GM21786 (cell line): ENCODE data around the gene CYB561A3.

Experiments used
- ATAC-seq: cut with Tn5 transposase; IDR thresholded peaks from one replicate; pipeline ENCODE4 v1.9.1; 2021; ENCODE audit not compliant: unreplicated experiment

Gene CYB561A3

GRCh38 chr11:61345954-61346843, 15.5 kb downstream of the CYB561A3 start:
- no peak for ATAC-seq

- ATAC-seq = no peak
Measured at GRCh38 chr11:61345170-61345610, 16.5 kb downstream of the CYB561A3 start.

- ATAC-seq = no peak
Measured at GRCh38 chr11:61343792-61344745, 17.6 kb downstream of the CYB561A3 start.

- ATAC-seq = no peak
Measured at GRCh38 chr11:61342207-61342803, 19.4 kb downstream of the CYB561A3 start.

GRCh38 chr11:61341706-61342105, 20.0 kb downstream of the CYB561A3 start:
- no peak for ATAC-seq

DNA sequence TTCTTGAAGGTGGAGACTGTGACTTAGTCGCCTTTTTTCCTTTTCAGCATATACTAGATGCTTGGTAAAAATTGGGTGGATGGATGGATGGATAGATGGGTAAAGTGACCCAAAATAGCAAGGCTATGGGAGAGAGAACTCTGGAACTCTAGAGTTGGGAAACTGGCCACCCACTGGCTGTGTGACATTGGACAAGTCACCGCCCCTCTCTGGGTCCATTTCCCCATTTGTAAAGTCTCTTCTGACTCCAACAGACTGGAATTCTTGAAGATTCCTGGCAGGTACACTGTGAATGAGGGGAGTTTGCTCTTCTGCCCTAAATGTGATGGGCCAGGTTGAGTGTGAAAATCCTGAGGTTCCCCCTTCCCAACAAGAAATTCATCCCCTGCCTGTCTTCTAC, 20.7 kb downstream of the CYB561A3 start:
- ATAC-seq = no peak

- no peak for ATAC-seq
Measured at GRCh38 chr11:61339490-61339878, 22.2 kb downstream of the CYB561A3 start.

DNA sequence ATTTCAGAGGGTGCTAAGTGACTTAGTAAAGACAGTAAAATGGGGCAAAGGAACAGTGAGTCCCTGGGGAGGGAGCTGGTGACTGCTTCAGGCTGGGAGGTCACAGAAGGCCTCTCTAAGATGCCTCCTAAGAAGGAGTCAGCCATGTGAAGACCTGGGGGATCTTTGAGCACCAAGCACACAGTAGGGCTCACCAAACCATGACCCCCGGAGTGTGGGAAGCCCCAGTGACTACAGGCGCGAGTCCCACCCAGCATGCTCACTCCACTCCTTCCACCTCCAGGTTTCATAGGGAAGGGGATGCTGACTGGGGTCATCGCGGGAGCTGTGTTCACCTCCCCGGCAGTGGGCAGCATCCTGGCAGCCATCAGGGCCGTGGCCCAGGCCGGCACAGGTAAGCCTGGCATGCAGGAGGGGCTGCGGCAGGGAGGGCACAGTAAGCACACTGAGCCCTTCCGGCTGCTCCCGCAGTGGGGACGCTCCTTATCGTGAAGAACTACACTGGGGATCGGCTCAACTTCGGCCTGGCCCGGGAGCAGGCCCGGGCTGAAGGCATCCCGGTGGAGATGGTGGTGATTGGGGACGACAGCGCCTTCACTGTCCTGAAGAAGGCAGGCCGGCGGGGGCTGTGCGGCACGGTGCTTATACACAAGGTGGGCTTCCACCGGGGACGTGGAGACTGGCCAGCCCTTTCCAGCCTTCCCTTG, 22.7 kb downstream of the CYB561A3 start:
- no peak for ATAC-seq

GRCh38 chr11:61337706-61338470, 23.8 kb downstream of the CYB561A3 start:
- no peak for ATAC-seq

GRCh38 chr11:61336171-61336935, 25.3 kb downstream of the CYB561A3 start:
- ATAC-seq = peak; percentile 46

DNA sequence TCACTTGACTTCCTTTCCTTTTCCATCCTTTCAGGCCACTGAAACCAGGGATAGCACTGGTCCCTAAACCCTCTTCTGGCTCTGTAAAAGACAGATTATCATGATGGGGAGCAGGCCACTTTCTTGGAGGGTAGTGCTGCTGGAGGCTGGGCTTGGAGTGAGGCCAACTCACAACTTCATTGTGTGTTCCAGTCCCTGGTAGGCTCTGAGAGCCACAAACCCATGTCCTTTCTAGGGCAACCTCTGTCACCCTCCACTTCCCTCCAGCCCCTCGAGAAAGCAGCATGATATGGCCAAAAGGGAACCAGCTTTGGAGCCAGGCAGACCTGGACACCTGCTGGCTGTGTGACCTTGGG, 26.3 kb downstream of the CYB561A3 start:
- ATAC-seq = no peak

DNA sequence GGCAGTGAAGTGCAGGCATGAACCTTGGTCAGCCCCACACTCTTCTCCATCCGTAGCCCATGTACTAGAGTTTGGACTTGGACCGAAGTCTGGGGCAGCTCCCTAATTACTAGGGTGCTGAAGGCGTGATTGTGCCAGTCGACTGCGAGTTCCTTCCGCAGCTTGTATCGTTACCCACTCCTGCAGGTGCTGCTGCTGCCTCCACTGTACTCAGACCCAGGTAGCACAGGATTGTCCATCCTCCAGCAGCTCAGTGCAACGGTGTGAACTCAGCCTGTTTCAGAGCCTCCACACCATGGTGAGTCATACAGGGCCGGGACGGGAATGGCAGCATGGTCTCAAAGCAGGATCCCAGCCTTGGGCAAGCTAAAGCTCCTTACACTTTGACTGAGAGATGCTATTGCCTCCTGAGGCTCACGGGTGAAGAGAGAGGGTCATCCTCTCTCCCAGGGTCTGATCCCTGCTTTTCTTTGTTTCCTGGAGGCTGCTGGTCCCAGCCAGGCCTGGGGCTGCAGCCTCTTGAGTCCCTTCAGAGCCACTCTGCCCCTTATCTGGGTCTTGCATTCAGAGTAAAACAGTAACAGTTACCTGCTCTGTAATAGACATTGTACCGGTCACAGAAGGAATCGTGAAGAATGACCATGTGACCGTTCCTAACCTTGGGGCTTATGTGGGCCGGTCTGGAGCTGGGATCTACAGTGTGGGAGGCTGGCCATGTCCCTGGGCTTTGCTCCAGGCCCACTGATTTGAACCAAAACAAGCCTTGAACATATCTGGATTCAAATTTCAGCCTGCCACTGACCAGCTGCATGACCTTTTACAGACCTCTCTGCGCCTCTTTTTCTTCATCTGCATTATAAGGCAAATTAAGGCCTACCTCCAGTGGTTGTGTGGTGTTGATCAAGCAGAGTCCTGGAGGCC, 27.0 kb downstream of the CYB561A3 start:
- ATAC-seq = no peak

GRCh38 chr11:61333550-61334433, 27.9 kb downstream of the CYB561A3 start:
- ATAC-seq = no peak

- peak; percentile 89 for ATAC-seq
Measured at GRCh38 chr11:61332797-61333549, 28.7 kb downstream of the CYB561A3 start, which contains the start of the genes DDB1 and TKFC. Gene DDB1, minus strand, starts transcription at chr11:61333105. Its CDS starts 137 bp downstream, at chr11:61332968. Gene TKFC, plus strand, starts transcription at chr11:61333228. Its CDS starts 1,501 bp downstream, at chr11:61334729.

DNA sequence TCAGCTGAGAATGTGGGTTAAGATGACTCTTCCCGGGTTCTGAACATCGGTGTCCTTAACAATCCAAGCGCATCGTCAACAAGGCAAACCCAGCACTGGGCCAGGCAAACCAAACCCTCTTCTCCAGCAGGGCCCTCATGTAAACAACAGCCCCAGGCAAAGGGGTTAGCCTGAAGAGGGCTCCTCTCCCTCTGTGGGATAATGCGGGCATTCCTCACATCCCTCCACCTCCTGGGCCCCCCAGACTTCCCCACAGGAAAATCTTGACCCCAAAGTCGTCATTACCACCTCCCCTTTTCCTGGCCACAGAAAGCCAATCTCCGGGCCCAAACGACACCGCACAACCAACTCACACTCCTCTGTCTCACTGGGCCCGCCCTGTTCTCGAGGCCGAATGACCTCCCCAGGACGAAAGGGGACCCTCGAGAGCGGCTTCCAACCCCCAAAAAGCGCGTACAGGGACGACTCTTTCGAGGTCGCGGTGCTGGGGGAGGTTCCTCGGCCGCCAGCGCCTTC, 29.3 kb downstream of the CYB561A3 start:
- ATAC-seq = no peak

DNA sequence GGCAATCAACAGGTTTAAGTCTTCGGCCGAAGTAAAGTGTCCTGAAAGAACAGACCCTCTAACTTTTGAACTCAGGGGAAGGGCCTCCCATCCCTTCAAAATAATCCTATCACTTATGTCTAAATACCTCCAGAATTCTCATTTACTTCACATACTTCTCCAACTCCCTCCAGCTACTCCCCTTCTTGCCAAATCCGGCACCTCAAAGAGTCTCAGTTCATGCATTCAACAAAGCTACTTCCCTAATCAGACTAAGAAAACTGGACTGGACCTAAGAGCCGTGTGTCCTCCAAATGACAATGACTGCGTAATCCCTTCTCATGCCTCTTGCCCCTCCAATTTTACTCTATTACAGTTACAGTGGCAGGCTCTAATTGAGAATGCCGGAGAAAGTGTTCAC, 30.0 kb downstream of the CYB561A3 start:
- ATAC-seq = no peak
